ENCODE measurements around the gene TLE1.

The TLE1 gene

DNA sequence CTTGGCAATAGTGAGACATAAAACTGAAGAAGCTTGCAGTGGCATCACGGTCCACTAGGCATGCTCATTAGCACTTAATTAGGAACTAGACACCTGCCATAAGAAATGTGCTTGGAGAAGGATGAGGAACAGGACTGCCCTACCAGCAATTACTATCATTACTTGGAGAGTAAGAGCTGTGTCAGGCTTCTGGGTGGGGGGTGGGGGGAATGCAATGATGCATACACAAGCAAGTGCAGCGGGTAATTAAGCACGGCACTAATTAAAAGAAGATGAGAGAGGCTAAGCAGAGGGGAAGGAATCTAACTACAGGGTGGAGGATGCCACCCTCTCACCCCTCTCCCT, 53.1 kb downstream of the TLE1 start:
- no peak for DNase-seq (ENCODE audit: low read depth)
- H3K4me3 ChIP-seq (ENCODE audit: low read depth, low read length): no peak overlapping the region
- TF ChIP-seq, protein P1, sequence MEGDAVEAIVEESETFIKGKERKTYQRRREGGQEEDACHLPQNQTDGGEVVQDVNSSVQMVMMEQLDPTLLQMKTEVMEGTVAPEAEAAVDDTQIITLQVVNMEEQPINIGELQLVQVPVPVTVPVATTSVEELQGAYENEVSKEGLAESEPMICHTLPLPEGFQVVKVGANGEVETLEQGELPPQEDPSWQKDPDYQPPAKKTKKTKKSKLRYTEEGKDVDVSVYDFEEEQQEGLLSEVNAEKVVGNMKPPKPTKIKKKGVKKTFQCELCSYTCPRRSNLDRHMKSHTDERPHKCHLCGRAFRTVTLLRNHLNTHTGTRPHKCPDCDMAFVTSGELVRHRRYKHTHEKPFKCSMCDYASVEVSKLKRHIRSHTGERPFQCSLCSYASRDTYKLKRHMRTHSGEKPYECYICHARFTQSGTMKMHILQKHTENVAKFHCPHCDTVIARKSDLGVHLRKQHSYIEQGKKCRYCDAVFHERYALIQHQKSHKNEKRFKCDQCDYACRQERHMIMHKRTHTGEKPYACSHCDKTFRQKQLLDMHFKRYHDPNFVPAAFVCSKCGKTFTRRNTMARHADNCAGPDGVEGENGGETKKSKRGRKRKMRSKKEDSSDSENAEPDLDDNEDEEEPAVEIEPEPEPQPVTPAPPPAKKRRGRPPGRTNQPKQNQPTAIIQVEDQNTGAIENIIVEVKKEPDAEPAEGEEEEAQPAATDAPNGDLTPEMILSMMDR (IDR thresholded peaks at IDR 0.05; ENCODE audit: insufficient read depth, low read depth, low read length, missing control alignments): no peak

DNA sequence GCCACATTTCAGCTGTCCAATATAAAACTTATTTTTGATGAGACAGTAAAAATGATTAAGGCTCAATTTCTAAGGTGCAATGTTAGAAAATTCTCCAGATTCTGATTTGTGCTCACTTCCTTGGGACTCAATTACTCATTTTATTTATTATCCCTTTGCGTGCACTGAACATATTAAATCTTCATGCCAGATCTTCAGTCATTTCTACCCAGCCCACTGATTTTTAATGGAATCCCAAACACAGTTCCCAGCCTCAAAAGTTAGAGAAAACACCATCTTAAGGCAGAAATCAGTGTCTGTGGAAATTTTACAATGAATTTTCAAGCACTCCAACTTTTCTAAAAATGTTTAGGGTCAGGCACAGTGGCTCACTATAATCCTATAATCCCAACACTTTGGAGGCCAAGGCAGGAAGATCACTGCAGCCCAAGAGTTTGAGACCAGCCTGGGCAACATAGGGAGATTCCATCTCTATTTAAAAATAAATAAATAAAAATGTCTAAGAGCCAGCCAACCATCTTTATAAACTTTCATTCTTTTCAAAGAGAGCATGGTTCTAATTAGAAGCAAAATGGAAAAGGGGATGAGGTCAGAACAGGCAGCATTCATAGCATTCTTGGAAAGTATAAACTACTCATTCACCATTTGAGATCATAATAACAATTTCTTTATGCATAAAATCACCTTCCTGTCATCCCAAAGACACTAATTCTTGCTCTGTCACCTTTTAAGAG, 53.7 kb downstream of the TLE1 start:
- TF ChIP-seq, protein P1 (IDR thresholded peaks at IDR 0.05; ENCODE audit: insufficient read depth, low read depth, low read length, missing control alignments): no peak
- no peak for DNase-seq (ENCODE audit: low read depth)

DNA sequence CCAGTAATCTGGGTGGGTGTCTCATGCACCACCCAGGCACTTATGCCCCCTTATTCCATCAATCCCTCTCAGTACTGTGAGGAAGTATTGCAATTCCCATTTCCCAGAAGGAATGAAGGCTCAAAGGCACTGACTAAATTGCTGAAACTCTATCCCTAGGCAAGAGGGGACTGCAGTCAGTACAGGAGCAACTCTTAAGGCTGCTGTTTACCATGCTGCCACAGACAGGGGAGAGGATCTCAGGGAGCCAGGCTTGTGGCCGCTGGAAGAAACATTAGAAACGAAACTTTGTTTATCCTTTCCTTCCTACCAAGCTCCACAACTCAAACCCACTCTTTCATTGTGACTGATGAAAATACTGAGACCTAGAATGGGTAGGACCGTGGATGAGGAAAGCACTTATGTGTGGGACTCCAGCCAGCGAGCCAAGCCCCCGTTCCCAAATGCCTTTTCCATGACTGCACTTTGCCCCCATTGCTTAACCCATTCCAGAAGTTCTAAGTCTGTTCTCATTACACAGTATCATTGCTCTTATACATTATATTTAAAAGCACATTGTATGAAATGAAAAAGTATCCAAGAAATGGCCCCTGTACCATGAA, 54.3 kb downstream of the TLE1 start:
- TF ChIP-seq, protein P1 (IDR thresholded peaks at IDR 0.05; ENCODE audit: insufficient read depth, low read depth, low read length, missing control alignments): no peak
- DNase-seq (ENCODE audit: low read depth): no peak
- no peak overlapping the region for H3K4me3 ChIP-seq (ENCODE audit: low read depth, low read length)

More for the DNA sequence above, 53.7 kb downstream of the TLE1 start:
- no peak overlapping the region for H3K4me3 ChIP-seq (ENCODE audit: low read depth, low read length)

DNA sequence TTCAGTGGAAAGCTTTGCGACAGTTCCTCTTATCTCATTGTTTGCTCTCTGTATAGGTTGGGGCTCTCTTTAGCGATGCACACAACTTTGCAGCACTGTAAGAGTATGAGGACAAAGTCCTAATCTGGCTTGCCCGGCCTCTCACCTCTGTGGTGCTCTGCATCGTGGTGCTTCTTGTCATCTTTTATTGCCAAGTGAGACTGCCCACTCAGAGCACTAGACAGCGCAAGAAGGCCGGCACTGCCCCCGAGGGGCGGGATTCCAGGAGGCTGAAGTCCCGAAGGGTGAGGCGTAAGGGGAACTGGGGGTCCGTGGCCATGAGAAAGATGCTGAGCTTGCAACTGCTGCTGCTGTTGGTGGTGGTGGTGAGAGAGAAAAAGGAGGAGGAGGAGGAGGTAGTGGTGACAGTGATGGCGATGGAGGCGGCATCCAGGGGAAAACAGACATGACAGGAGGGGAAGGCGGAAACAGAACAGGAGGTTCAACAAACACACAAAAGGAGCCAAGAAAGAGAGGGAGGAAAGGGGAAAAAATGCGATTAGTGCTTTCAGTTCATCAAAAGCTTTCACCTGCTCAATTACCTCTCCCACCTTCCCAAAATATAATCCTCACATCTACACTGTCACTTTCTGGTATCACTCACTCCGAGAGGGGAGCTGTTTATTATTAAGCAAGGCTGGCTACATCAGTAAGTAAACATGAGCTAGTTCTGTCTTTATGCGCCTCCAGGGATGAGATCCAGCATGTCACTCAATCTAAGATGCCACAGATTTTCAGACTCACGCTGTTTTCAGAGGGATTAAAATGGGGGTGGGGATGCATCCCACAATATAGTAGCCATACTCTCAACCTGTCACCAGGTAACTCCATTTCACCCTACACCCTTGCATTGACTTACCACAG, 55.1 kb downstream of the TLE1 start:
- TF ChIP-seq, protein P1 (IDR thresholded peaks at IDR 0.05; ENCODE audit: insufficient read depth, low read depth, low read length, missing control alignments): no peak
- DNase-seq (ENCODE audit: low read depth): no peak
- H3K4me3 ChIP-seq (ENCODE audit: low read depth, low read length): no peak overlapping the region

DNA sequence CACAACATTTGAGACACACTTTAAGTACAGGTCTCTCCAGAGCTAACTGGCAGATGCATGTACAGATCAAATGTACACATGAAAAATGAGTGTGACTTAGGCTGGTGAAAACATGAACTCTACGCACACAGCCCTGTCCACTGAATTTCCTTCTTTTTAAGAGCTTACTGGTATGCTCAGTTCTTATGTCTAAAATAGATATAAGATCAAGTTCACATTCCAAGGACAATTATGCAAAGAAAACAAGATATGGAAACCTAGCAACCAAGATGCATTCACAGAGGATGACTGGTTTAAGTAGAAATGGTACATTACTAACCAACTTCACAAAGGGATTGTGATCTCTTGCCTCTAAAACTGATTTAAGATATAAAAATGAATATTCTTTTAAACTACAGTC, 56.7 kb downstream of the TLE1 start:
- TF ChIP-seq, protein P1 (IDR thresholded peaks at IDR 0.05; ENCODE audit: insufficient read depth, low read depth, low read length, missing control alignments): no peak
- H3K4me3 ChIP-seq (ENCODE audit: low read depth, low read length): no peak overlapping the region
- no peak for DNase-seq (ENCODE audit: low read depth)

DNA sequence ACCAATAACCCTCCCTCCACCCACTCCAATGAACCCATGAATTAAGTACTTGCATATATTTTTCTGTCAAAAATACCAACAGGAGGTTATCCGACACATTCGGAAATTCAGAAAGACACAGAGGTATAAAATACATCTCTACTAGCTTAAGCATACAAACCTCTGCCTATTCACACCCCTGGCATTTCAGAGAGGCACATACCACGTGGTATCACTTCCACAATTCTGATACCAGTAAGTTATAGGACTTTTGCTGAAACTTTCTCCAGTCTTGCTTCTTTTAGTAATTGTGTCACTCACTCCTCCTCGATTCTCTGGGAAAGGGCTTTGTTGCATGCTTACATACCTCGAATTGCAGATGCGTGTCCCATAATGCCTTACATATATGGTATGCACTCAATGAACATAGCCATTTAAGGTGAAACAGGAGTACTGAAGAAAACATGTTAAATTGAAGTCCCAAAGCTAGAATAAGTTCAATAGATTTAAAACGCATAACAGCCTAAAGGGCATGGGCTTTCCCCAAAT, 58.1 kb downstream of the TLE1 start:
- no peak for DNase-seq (ENCODE audit: low read depth)
- no peak overlapping the region for H3K4me3 ChIP-seq (ENCODE audit: low read depth, low read length)
- TF ChIP-seq, protein P1 (IDR thresholded peaks at IDR 0.05; ENCODE audit: insufficient read depth, low read depth, low read length, missing control alignments): no peak

All from GM12865 (cell line).